Psoas muscle (tissue), 8 donors: ENCODE results near the gene TGM3. TPM values are rescaled to one million over a fixed set of nuclear protein-coding genes. Genes with fewer than 3 reads are reported as not detected.

Experiments used
- ATAC-seq, 4 donors: fragments of 200-7000 bp; cut with Tn5 transposase; one replicate each; pipeline ENCODE4 v1.9.1; 2020; ENCODE audit warnings: moderate library complexity in 3 of 4, mild to moderate bottlenecking in 2 of 4
- DNase-seq, 2 donors: peaks; one replicate each; pipeline ENCODE4 v3.0.0-alpha.2; 2020
- H3K27ac ChIP-seq: fragments of 200-600 bp; one replicate; pipeline ENCODE4 v1.8.0; 2022
- H3K27me3 ChIP-seq, 3 donors: fragments of 200-600 bp in 1 of 3; one replicate each; pipeline versions ENCODE4 v1.6.1 to v1.8.0; 2013 to 2022; ENCODE audit warnings: low read length in 2 of 3, mild to moderate bottlenecking in 2 of 3, moderate library complexity in 1 of 3; ENCODE audit not compliant: insufficient read depth in 3 of 3
- H3K36me3 ChIP-seq, 2 donors: fragments of 200-600 bp in 1 of 2; one replicate each; pipeline versions ENCODE4 v1.6.1 to v1.8.0; 2013 to 2022; ENCODE audit warnings: low read depth in 1 of 2, mild to moderate bottlenecking in 1 of 2, moderate library complexity in 1 of 2; ENCODE audit not compliant: insufficient read depth in 1 of 2
- H3K4me1 ChIP-seq: fragments of 200-600 bp; one replicate; pipeline ENCODE4 v1.8.0; 2022
- H3K4me3 ChIP-seq: fragments of 200-600 bp; one replicate; pipeline ENCODE4 v1.8.0; 2022; ENCODE audit warnings: mild to moderate bottlenecking
- H3K9me3 ChIP-seq: fragments of 200-600 bp; one replicate; pipeline ENCODE4 v1.8.0; 2022
- WGBS, 3 donors: extraction: QIAGEN DNeasy Blood & Tissue Kit; methylation state at CpG; one replicate each; pipeline versions ENCODE4 v1.1.6 to v1.1.7; 2013; 5-methylcytosine and 5-hydroxymethylcytosine counted together
- intact Hi-C, 2 donors: fragments of 100-400 bp; cut with DNase I; formaldehyde crosslinking; loops; one replicate each; pipeline versions ENCODE4 v1.11.0 to v1.14.2; 2022
- polyA plus RNA-seq, 3 donors: library from polyadenylated mRNA; stranded (reverse); fragments of 200-250 nt; gene quantifications; one replicate each; pipeline ENCODE4 v1.2.3, GENCODE V29; 2013
- total RNA-seq, 4 donors: library from RNA; stranded (reverse); fragmentation: NEBNext Ultra II Directional in 2 of 4; extraction: Animal tissue kit (Norgen Biotek cat#: 25700) in 2 of 4; gene quantifications; one replicate each; pipeline versions ENCODE4 v1.2.1 to v1.2.4, GENCODE V29; 2021 to 2023
- TF ChIP-seq, protein P1 (sequence below): fragments of 200-600 bp; IDR thresholded peaks from one replicate; pipeline ENCODE4 v1.8.0; 2022; ENCODE audit warnings: antibody characterized with exemption
- donor health status: healthy with polysubstance abuse.
- donor health status: DM: no; HTN: no; CAD: no; lungs with moderate emphysema.
- donor health status: Bipolar disorder and iron deficiency.
- donor health status: healthy.
- donor health status: DM: yes; HTN: yes; CAD: no.
- donor health status: DM: no; HTN: no; CAD: no.
- donor health status: DM: no; HTN: no; CAD: no.
- donor health status: DM: yes; HTN: yes; CAD: no.

Gene TGM3
- total and polyA plus RNA-seq, 7 donors, result 0.07 to 0.14 (median 0.11) TPM; not detected in 4

GRCh38 chr20:2305479-2305878, 9.7 kb downstream of the TGM3 start:
- Histone ChIP-seq H3K27ac (no peak overlapping the region), H3K4me3 (no peak overlapping the region), H3K9me3 (no peaks in the 10 kb centered on the region), H3K4me1 (no peaks in the 10 kb centered on the region), H3K36me3 (no peaks in the 10 kb centered on the region), H3K27me3 (no peaks in the 10 kb centered on the region)
- intact Hi-C loops, result no loop called here
- no peak for DNase-seq
- ATAC-seq, result no peak
- TF ChIP-seq, protein P1, sequence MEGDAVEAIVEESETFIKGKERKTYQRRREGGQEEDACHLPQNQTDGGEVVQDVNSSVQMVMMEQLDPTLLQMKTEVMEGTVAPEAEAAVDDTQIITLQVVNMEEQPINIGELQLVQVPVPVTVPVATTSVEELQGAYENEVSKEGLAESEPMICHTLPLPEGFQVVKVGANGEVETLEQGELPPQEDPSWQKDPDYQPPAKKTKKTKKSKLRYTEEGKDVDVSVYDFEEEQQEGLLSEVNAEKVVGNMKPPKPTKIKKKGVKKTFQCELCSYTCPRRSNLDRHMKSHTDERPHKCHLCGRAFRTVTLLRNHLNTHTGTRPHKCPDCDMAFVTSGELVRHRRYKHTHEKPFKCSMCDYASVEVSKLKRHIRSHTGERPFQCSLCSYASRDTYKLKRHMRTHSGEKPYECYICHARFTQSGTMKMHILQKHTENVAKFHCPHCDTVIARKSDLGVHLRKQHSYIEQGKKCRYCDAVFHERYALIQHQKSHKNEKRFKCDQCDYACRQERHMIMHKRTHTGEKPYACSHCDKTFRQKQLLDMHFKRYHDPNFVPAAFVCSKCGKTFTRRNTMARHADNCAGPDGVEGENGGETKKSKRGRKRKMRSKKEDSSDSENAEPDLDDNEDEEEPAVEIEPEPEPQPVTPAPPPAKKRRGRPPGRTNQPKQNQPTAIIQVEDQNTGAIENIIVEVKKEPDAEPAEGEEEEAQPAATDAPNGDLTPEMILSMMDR, result no peak
- WGBS, 3 donors, result 76 to 88% (median 82%) methylated on average over 9 of the region's 9 CpGs

GRCh38 chr20:2305946-2306345, 10.1 kb downstream of the TGM3 start:
- DNase-seq, result no peak
- Histone ChIP-seq H3K36me3 (no peaks in the 10 kb centered on the region), H3K4me3 (no peak overlapping the region), H3K27me3 (no peaks in the 10 kb centered on the region), H3K9me3 (no peaks in the 10 kb centered on the region), H3K27ac (no peak overlapping the region), H3K4me1 (no peaks in the 10 kb centered on the region)
- intact Hi-C loops, result no loop called here
- 77 to 94% (median 84%) methylated on average over 2 of the region's 2 CpGs for WGBS, 3 donors
- TF ChIP-seq, protein P1, result no peak
- no peak for ATAC-seq

DNA sequence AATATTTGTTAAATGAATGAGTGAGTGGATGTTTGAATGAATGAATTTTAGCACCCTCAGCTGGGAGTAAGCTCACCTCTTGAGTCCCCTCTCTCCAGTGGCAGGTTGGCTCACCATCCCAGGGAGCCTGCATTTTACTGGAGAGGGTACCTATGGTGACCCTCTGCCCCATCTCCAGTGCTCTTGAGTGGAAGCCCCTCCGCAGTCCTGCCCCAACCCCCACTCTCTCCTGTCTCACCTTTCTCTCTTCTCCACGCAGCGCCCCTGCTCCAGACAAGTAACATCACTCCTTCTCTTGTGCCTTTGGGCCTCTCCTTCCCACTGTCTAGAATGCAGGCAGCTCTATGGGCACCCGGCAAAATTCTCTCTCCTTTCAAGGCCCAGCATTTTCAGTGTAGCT, 11.3 kb downstream of the TGM3 start:
- ATAC-seq, result no peak
- Histone ChIP-seq H3K4me1 (no peaks in the 10 kb centered on the region), H3K36me3 (no peaks in the 10 kb centered on the region), H3K27me3 (no peaks in the 10 kb centered on the region), H3K4me3 (no peak overlapping the region), H3K27ac (no peak overlapping the region), H3K9me3 (no peaks in the 10 kb centered on the region)
- DNase-seq, result no peak
- TF ChIP-seq, protein P1, result no peak
- intact Hi-C loops, result no loop called here
- WGBS, 3 donors, result 96 to 98% (median 97%) methylated on average over 4 of the region's 4 CpGs

- intact Hi-C loops, result no loop called here
- no peaks in the 10 kb centered on the region for H3K9me3 ChIP-seq
- no peaks in the 10 kb centered on the region for H3K36me3 ChIP-seq
- WGBS, 3 donors, result 92 to 95% (median 94%) methylated on average over 3 of the region's 3 CpGs
- TF ChIP-seq, protein P1, result no peak
- no peaks in the 10 kb centered on the region for H3K4me1 ChIP-seq
- ATAC-seq (no peak), DNase-seq (no peak)
- H3K27me3 ChIP-seq, result no peaks in the 10 kb centered on the region
- H3K27ac ChIP-seq, result no peak overlapping the region
- H3K4me3 ChIP-seq, result no peak overlapping the region
Measured at GRCh38 chr20:2311329-2311728, 15.5 kb downstream of the TGM3 start.

- H3K36me3 ChIP-seq, result no peaks in the 10 kb centered on the region
- H3K4me1 ChIP-seq, result no peaks in the 10 kb centered on the region
- TF ChIP-seq, protein P1, result no peak
- WGBS, 3 donors, result 86 to 89% (median 87%) methylated on average over 8 of the region's 8 CpGs
- DNase-seq (no peak), ATAC-seq (no peak)
- H3K27me3 ChIP-seq, result no peaks in the 10 kb centered on the region
- intact Hi-C loops, result no loop called here
- no peaks in the 10 kb centered on the region for H3K9me3 ChIP-seq
- H3K27ac ChIP-seq, result no peak overlapping the region
- no peak overlapping the region for H3K4me3 ChIP-seq
Measured at GRCh38 chr20:2312876-2313275, 17.1 kb downstream of the TGM3 start.
